Heart right ventricle (tissue), 16 donors: ENCODE data around the gene ASPHD1. TPM values are rescaled to one million over a fixed set of nuclear protein-coding genes. Genes with fewer than 3 reads are reported as not detected.

Source experiments
- ATAC-seq, 8 donors: fragments of 200-7000 bp; cut with Tn5 transposase; one replicate each; pipeline ENCODE4 v1.9.1; 2020; ENCODE audit warnings: mild to moderate bottlenecking in 8 of 8, moderate library complexity in 8 of 8, moderate number of reproducible peaks in 1 of 8
- DNase-seq, 2 donors: peaks; one replicate each; pipeline ENCODE4 v3.0.0-alpha.2; 2020
- H3K27ac ChIP-seq, 10 donors: fragments of 200-600 bp; sonication (generic) in 2 of 10; one replicate each; pipeline versions ENCODE4 v1.5.0 to v1.8.0; 2020 to 2022; ENCODE audit warnings: mild to moderate bottlenecking in 3 of 10
- H3K27me3 ChIP-seq, 7 donors: fragments of 200-600 bp; one replicate each; pipeline ENCODE4 v1.8.0; 2021 to 2022; ENCODE audit warnings: mild to moderate bottlenecking in 2 of 7
- H3K36me3 ChIP-seq, 9 donors: fragments of 200-600 bp; sonication (generic) in 1 of 9; one replicate each; pipeline versions ENCODE4 v1.5.0 to v1.8.0; 2020 to 2022; ENCODE audit warnings: mild to moderate bottlenecking in 2 of 9
- H3K4me1 ChIP-seq, 9 donors: fragments of 200-600 bp; sonication (generic) in 1 of 9; one replicate each; pipeline versions ENCODE4 v1.5.0 to v1.8.0; 2020 to 2022; ENCODE audit warnings: mild to moderate bottlenecking in 4 of 9
- H3K4me3 ChIP-seq, 10 donors: fragments of 200-600 bp; sonication (generic) in 2 of 10; one replicate each; pipeline versions ENCODE4 v1.5.0 to v1.8.0; 2020 to 2022; ENCODE audit warnings: mild to moderate bottlenecking in 7 of 10, moderate library complexity in 2 of 10
- H3K9me3 ChIP-seq, 11 donors: fragments of 200-600 bp in 10 of 11; sonication (generic) in 2 of 11; one replicate each; pipeline versions ENCODE4 v1.5.0 to v1.8.0; 2013 to 2022; ENCODE audit warnings: mild to moderate bottlenecking in 2 of 11, control low read depth in 1 of 11, moderate library complexity in 1 of 11
- CTCF ChIP-seq, 9 donors: fragments of 200-600 bp; sonication (generic) in 2 of 9; IDR thresholded peaks; one replicate each; pipeline versions ENCODE4 v1.5.0 to v1.8.0; 2021 to 2022; ENCODE audit warnings: antibody characterized with exemption in 9 of 9, mild to moderate bottlenecking in 5 of 9, moderate library complexity in 1 of 9
- WGBS, 2 donors: extraction: QIAGEN DNeasy Blood & Tissue Kit; methylation state at CpG; one replicate each; pipeline ENCODE4 v1.1.7; 2013; ENCODE audit warnings: inconsistent platforms in 1 of 2; 5-methylcytosine and 5-hydroxymethylcytosine counted together
- intact Hi-C, 10 donors: fragments of 100-400 bp; cut with DNase I; formaldehyde crosslinking; loops; one replicate each; pipeline versions ENCODE4 v1.11.1 to v1.14.2; 2022
- polyA plus RNA-seq, 2 donors: library from polyadenylated mRNA; stranded (reverse); fragments of 200-250 nt; gene quantifications; one replicate each; pipeline ENCODE4 v1.2.3, GENCODE V29; 2013
- total RNA-seq, 10 donors: library from RNA; stranded (reverse); fragmentation: NEBNext Ultra II Directional in 3 of 10; extraction: Animal tissue kit (Norgen Biotek cat#: 25700) in 3 of 10; gene quantifications; one replicate each; pipeline versions ENCODE4 v1.2.1 to v1.2.4, GENCODE V29; 2021 to 2023
- donor health status: Arrhythmogenic right ventricular cardiomyopathy.
- donor health status: ischemic (EF 13 %, LVEDD 7.1; RV severe dilation, severe dysfunction).
- donor health status: healthy with polysubstance abuse.
- donor health status: DM: no; HTN: yes; CAD: no.
- donor health status: DM: no; HTN: no; CAD: no.
- donor health status: ischemic (EF 25% LVEDD 6.9; RV normal size, moderate dysfunction).
- donor health status: ischemic (EF 25% LVEDD 5.7; RV mildly dilated, moderate dysfunction).
- donor health status: healthy.
- donor health status: DM: yes; HTN: yes; CAD: no.
- donor health status: Ischemic cardiomyopathy.
- donor health status: ischemic (EF 35%, LVEDD 5.7; RV mildly dilated, moderate dysfunction).
- donor health status: nonischemic (EF 11% LVEDD 7.7; RV severe dilation, severe dysfunction).
- donor health status: DM: yes; HTN: yes; CAD: no.
- donor health status: PGD.
- donor health status: ischemic (EF 29% LVEDD 5.4; RV normal size, mild dysfunction).
- donor health status: nonischemic (EF 23%, LVEDD 6.1; RV moderate dilation, normal function).

Gene ASPHD1
- total and polyA plus RNA-seq, 12 donors: 0.20 to 1.1 (median 0.65) TPM; not detected in 5

GRCh38 chr16:29911676-29912010 lies 11.4 kb downstream of the ASPHD1 start:
- WGBS, 2 donors: 70 to 77% methylated on average over 15 of the region's 15 CpGs
- ATAC-seq: peak in 3 of 8 donors; percentile 33 to 50 (median 33)
- no peaks in the 10 kb centered on the region for H3K9me3 ChIP-seq

GRCh38 chr16:29912087-29912486 lies 11.8 kb downstream of the ASPHD1 start:
- Histone ChIP-seq H3K9me3 (no peaks in the 10 kb centered on the region), H3K27me3 (no peaks in the 10 kb centered on the region), H3K4me1 (no peaks in the 10 kb centered on the region), H3K4me3 (no peak overlapping the region), H3K27ac (no peak overlapping the region), H3K36me3 (peaks cover 0 to 36% (median 0%) of the 10 kb centered on the region in 9 donors)
- DNase-seq: no peak
- no peak for TF ChIP-seq CTCF (IDR thresholded peaks at IDR 0.05)
- 60 to 64% methylated on average over 11 of the region's 11 CpGs for WGBS, 2 donors
- intact Hi-C loops: no loop called here
- ATAC-seq: no peak

More at GRCh38 chr16:29911676-29912010, 11.4 kb downstream of the ASPHD1 start:
- no peak overlapping the region for H3K4me3 ChIP-seq
- H3K27ac ChIP-seq: no peak overlapping the region
- H3K4me1 ChIP-seq: no peaks in the 10 kb centered on the region
- no peaks in the 10 kb centered on the region for H3K27me3 ChIP-seq
- intact Hi-C loops: no loop called here
- H3K36me3 ChIP-seq: peaks cover 0 to 33% (median 0%) of the 10 kb centered on the region in 9 donors
- DNase-seq: no peak
- TF ChIP-seq CTCF (IDR thresholded peaks at IDR 0.05): no peak

- no peak overlapping the region for H3K27ac ChIP-seq
- peaks cover 0 to 46% (median 6%) of the 10 kb centered on the region in 9 donors for H3K36me3 ChIP-seq
- H3K4me1 ChIP-seq: no peaks in the 10 kb centered on the region
- DNase-seq (no peak), ATAC-seq (no peak)
- no peaks in the 10 kb centered on the region for H3K27me3 ChIP-seq
- intact Hi-C loops: no loop called here
- no peak for TF ChIP-seq CTCF (IDR thresholded peaks at IDR 0.05)
- no peak overlapping the region for H3K4me3 ChIP-seq
- H3K9me3 ChIP-seq: no peaks in the 10 kb centered on the region
- 96 to 98% methylated on average over 8 of the region's 8 CpGs for WGBS, 2 donors
Observed at GRCh38 chr16:29913514-29913913, 13.2 kb downstream of the ASPHD1 start.

- 74% methylated on average over 6 of the region's 6 CpGs for WGBS, 2 donors
- Histone ChIP-seq H3K4me1 (no peaks in the 10 kb centered on the region), H3K27ac (peak overlapping the region in 2 of 10 donors; percentile 20 to 31), H3K27me3 (no peaks in the 10 kb centered on the region), H3K36me3 (peaks cover 0 to 68% (median 15%) of the 10 kb centered on the region in 9 donors), H3K4me3 (no peak overlapping the region), H3K9me3 (no peaks in the 10 kb centered on the region)
- intact Hi-C loops: no loop called here
- TF ChIP-seq CTCF (IDR thresholded peaks at IDR 0.05): no peak
- DNase-seq (no peak), ATAC-seq (no peak)
Observed at GRCh38 chr16:29915590-29916247, 15.4 kb downstream of the ASPHD1 start.
